H9 (cell line): ENCODE data around the gene RPS14. TPM values are rescaled to one million over a fixed set of nuclear protein-coding genes. Genes with fewer than 3 reads are reported as not detected.
A peak's percentile ranks its signal among the peaks of the same experiment; 100 is the strongest.

ENCODE experiments used
- DNase-seq: peaks from one replicate; pipeline ENCODE4 v3.0.0-alpha.2; 2017
- H2AFZ ChIP-seq: one replicate; pipeline ENCODE4 v1.6.1; 2013; ENCODE audit warnings: mild to moderate bottlenecking, low read length, control low read depth, moderate library complexity
- H2AK5ac ChIP-seq: 2 replicates; pipeline ENCODE4 v1.6.1; 2013; ENCODE audit warnings: low read length, control low read depth, mixed read lengths; ENCODE audit not compliant: insufficient read length
- H2BK120ac ChIP-seq: one replicate; pipeline ENCODE4 v1.6.1; 2013; ENCODE audit warnings: low read depth, mild to moderate bottlenecking, low read length, control low read depth, inconsistent platforms; ENCODE audit not compliant: poor library complexity, severe bottlenecking
- H2BK12ac ChIP-seq: 2 replicates; pipeline ENCODE4 v1.6.1; 2013; ENCODE audit warnings: low read length, control low read depth, mixed read lengths, low read depth; ENCODE audit not compliant: insufficient read length
- H2BK15ac ChIP-seq: 2 replicates; pipeline ENCODE4 v1.6.1; 2013; ENCODE audit warnings: low read depth, low read length, control low read depth
- H2BK20ac ChIP-seq: one replicate; pipeline ENCODE4 v1.6.1; 2013; ENCODE audit warnings: low read depth, mild to moderate bottlenecking, low read length, control low read depth, inconsistent platforms; ENCODE audit not compliant: poor library complexity, severe bottlenecking
- H2BK5ac ChIP-seq: 2 replicates; pipeline ENCODE4 v1.6.1; 2013; ENCODE audit warnings: low read length, control low read depth, mixed read lengths; ENCODE audit not compliant: insufficient read length
- H3K14ac ChIP-seq: 2 replicates; pipeline ENCODE4 v1.6.1; 2013; ENCODE audit warnings: low read length, control low read depth; ENCODE audit not compliant: insufficient read depth
- H3K18ac ChIP-seq: 2 replicates; pipeline ENCODE4 v1.6.1; 2013; ENCODE audit warnings: low read depth, mild to moderate bottlenecking, mixed read lengths, low read length, control low read depth; ENCODE audit not compliant: insufficient read length
- H3K23ac ChIP-seq: 2 replicates; pipeline ENCODE4 v1.6.1; 2013; ENCODE audit warnings: low read length, control low read depth, mixed read lengths, low read depth; ENCODE audit not compliant: insufficient read length
- H3K23me2 ChIP-seq: 2 replicates; pipeline ENCODE4 v1.6.1; 2013; ENCODE audit warnings: low read depth, mild to moderate bottlenecking, mixed read lengths, low read length, control low read depth; ENCODE audit not compliant: insufficient read length, poor library complexity, severe bottlenecking
- H3K27ac ChIP-seq: 2 replicates; pipeline ENCODE4 v1.5.1; 2013; ENCODE audit warnings: low read length, control low read depth, mixed read lengths, low read depth; ENCODE audit not compliant: insufficient read length
- H3K27me3 ChIP-seq: 2 replicates; pipeline ENCODE4 v1.6.1; 2013; ENCODE audit warnings: low read length, control low read depth, inconsistent platforms; ENCODE audit not compliant: insufficient read depth
- H3K4ac ChIP-seq: 2 replicates; pipeline ENCODE4 v1.6.1; 2013; ENCODE audit warnings: low read depth, mild to moderate bottlenecking, control low read depth, inconsistent platforms, low read length, moderate library complexity
- H3K4me1 ChIP-seq: 2 replicates; pipeline ENCODE4 v1.6.1; 2013; ENCODE audit warnings: low read length, control low read depth, inconsistent platforms; ENCODE audit not compliant: insufficient read depth
- H3K4me2 ChIP-seq: 2 replicates; pipeline ENCODE4 v1.6.1; 2013; ENCODE audit warnings: low read length, control low read depth, mixed read lengths; ENCODE audit not compliant: insufficient read length, insufficient read depth
- H3K56ac ChIP-seq: 2 replicates; pipeline ENCODE4 v1.6.1; 2013; ENCODE audit warnings: low read depth, mild to moderate bottlenecking, mixed read lengths, low read length, control low read depth; ENCODE audit not compliant: insufficient read length
- H3K79me1 ChIP-seq: 2 replicates; pipeline ENCODE4 v1.6.1; 2013; ENCODE audit warnings: low read depth, mild to moderate bottlenecking, moderate library complexity, low read length, control low read depth, inconsistent platforms; ENCODE audit not compliant: insufficient read depth, poor library complexity, severe bottlenecking
- H3K79me2 ChIP-seq: 2 replicates; pipeline ENCODE4 v1.6.1; 2013; ENCODE audit warnings: low read length, control low read depth, inconsistent platforms; ENCODE audit not compliant: insufficient read depth
- H3K9ac ChIP-seq: 2 replicates; pipeline ENCODE4 v1.6.1; 2013; ENCODE audit warnings: low read length, control low read depth, mixed read lengths; ENCODE audit not compliant: insufficient read length; ENCODE audit errors: extremely low read depth
- H3K9me3 ChIP-seq: one replicate; pipeline ENCODE4 v1.6.1; 2013; ENCODE audit warnings: low read depth, low read length, inconsistent platforms; ENCODE audit not compliant: control insufficient read depth
- H3T11ph ChIP-seq: one replicate; pipeline ENCODE4 v1.6.1; 2013; ENCODE audit warnings: mild to moderate bottlenecking, low read length, control low read depth, inconsistent platforms
- H4K20me1 ChIP-seq: one replicate; pipeline ENCODE4 v1.6.1; 2013; ENCODE audit not compliant: control insufficient read depth, insufficient read length, insufficient read depth
- H4K5ac ChIP-seq: 2 replicates; pipeline ENCODE4 v1.6.1; 2013; ENCODE audit warnings: low read depth, mild to moderate bottlenecking, mixed read lengths, low read length, control low read depth; ENCODE audit not compliant: insufficient read length
- H4K8ac ChIP-seq: replicated peaks from 2 replicates; pipeline ENCODE4 v1.6.1; 2013; ENCODE audit warnings: low read length, control low read depth, mixed read lengths, low read depth; ENCODE audit not compliant: insufficient read length
- H4K91ac ChIP-seq: 2 replicates; pipeline ENCODE4 v1.6.1; 2013; ENCODE audit warnings: low read depth, mild to moderate bottlenecking, moderate library complexity, mixed read lengths, low read length, control low read depth; ENCODE audit not compliant: insufficient read length
- H3K27ac Mint-ChIP-seq, 3 experiments: 2 replicates in 2 of 3; 3 replicates in 1 of 3; pipeline ENCODE4 v1.8.0; 2020 to 2021; ENCODE audit warnings: mixed read lengths in 3 of 3, mild to moderate bottlenecking in 1 of 3, moderate library complexity in 1 of 3
- H3K27me3 Mint-ChIP-seq: 2 replicates; pipeline ENCODE4 v1.8.0; 2021; ENCODE audit warnings: low read depth, mild to moderate bottlenecking, moderate library complexity, mixed read lengths
- H3K36me3 Mint-ChIP-seq, 3 experiments: 2 replicates in 2 of 3; 3 replicates in 1 of 3; pipeline ENCODE4 v1.8.0; 2020 to 2021; ENCODE audit warnings: low read depth in 3 of 3, mixed read lengths in 3 of 3; ENCODE audit not compliant: insufficient read depth in 1 of 3
- H3K4me1 Mint-ChIP-seq, 2 experiments: 2 replicates each; pipeline ENCODE4 v1.8.0; 2020; ENCODE audit warnings: mixed read lengths in 2 of 2
- H3K4me3 Mint-ChIP-seq, 2 experiments: 2 replicates in 1 of 2; 3 replicates in 1 of 2; pipeline ENCODE4 v1.8.0; 2020 to 2021; ENCODE audit warnings: mild to moderate bottlenecking in 2 of 2, mixed read lengths in 2 of 2, moderate library complexity in 1 of 2
- H3K9me3 Mint-ChIP-seq, 2 experiments: 2 replicates in 1 of 2; 3 replicates in 1 of 2; pipeline ENCODE4 v1.8.0; 2020; ENCODE audit warnings: mild to moderate bottlenecking in 2 of 2, mixed read lengths in 2 of 2, moderate library complexity in 1 of 2
- CTCF ChIP-seq: fragments of 200-600 bp; sonication (generic); conservative IDR thresholded peaks from 3 replicates; pipeline ENCODE4 v1.8.0; 2021; ENCODE audit warnings: antibody characterized with exemption, mild to moderate bottlenecking
- WGBS: extraction: QIAGEN DNeasy Blood & Tissue Kit; methylation state at CpG from one replicate; pipeline ENCODE4 v1.1.7; 2013; ENCODE audit warnings: missing lambda C conversion rate, low lambda C conversion rate, mixed read lengths; ENCODE audit not compliant: insufficient read length; ENCODE audit errors: extremely low coverage; 5-methylcytosine and 5-hydroxymethylcytosine counted together
- total RNA-seq: library from RNA; stranded (reverse); gene quantifications from 2 replicates; pipeline ENCODE4 v1.2.1, GENCODE V29; 2021

Gene RPS14
- total RNA-seq, 1 experiment from 2014 or later, result 2,533 TPM

GRCh38 chr5:150399524-150400211 lies 49.9 kb downstream of the RPS14 start:
- Histone ChIP-seq H2BK5ac (no peak overlapping the region), H2BK120ac (no peak overlapping the region), H3K4ac (no peak overlapping the region), H3K23me2 (no peaks in the 10 kb centered on the region), H4K20me1 (peaks cover 2% of the 10 kb centered on the region), H2BK12ac (no peak overlapping the region), H3K27me3 (no peaks in the 10 kb centered on the region), H3K4me1 (no peaks in the 10 kb centered on the region), H3K4me2 (no peak overlapping the region), H2AFZ (no peak overlapping the region), H3K23ac (no peak overlapping the region), H4K8ac (no peak overlapping the region), H2AK5ac (no peak overlapping the region), H3K79me1 (no peaks in the 10 kb centered on the region), H4K91ac (no peak overlapping the region), H3K79me2 (no peaks in the 10 kb centered on the region), H3K14ac (no peak overlapping the region), H4K5ac (no peak overlapping the region), H3K56ac (no peak overlapping the region), H3K9me3 (no peaks in the 10 kb centered on the region), H3K9ac (no peak overlapping the region), H2BK15ac (no peak overlapping the region), H3T11ph (no peak overlapping the region), H3K27ac (no peak overlapping the region), H3K18ac (no peak overlapping the region), H2BK20ac (no peak overlapping the region)
- no peak for TF ChIP-seq CTCF
- peaks cover 49 to 79% (median 67%) of the 10 kb centered on the region in 3 experiments for H3K36me3 Mint-ChIP-seq
- no peak for DNase-seq
- WGBS, result no CpG with 5 or more reads among the region's 11 CpGs
- no peak overlapping the region for H3K4me3 Mint-ChIP-seq
- H3K27ac Mint-ChIP-seq, result 0 out of 7 replicates have a peak overlapping the region, but pooled peaks of 1 of the 3 experiments have one; percentile 35
- no peaks in the 10 kb centered on the region for H3K27me3 Mint-ChIP-seq
- no peaks in the 10 kb centered on the region for H3K9me3 Mint-ChIP-seq
- H3K4me1 Mint-ChIP-seq, result no peaks in the 10 kb centered on the region
